GM12872 (cell line): ENCODE results near the gene SORBS1.

ENCODE experiments used
- CTCF ChIP-seq: IDR thresholded peaks from 3 replicates; pipeline ENCODE4 v1.5.1; 2011; ENCODE audit warnings: low read depth, mild to moderate bottlenecking, low read length, moderate library complexity; ENCODE audit not compliant: insufficient read depth

The SORBS1 gene

DNA sequence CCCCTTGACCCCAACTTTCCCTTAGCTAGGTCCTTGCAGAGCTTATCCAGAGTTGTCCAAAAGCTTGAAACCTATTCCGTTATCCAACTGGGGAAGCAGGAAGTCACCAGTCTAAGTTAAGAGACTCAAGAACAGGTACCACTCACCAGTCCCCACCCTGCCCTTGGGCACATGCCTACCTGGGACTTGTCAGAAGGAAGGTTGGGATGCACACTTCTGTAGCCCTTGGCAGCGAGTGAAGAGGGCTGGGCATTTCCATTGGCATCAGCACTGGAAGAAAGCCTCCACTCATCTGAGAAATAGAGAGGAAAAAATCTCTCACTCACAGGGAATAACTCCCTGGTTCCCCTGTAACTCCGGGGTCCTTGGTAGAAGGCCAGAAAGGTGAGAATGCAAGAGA is 139.4 kb downstream of the SORBS1 start:
- no peak for TF ChIP-seq CTCF

DNA sequence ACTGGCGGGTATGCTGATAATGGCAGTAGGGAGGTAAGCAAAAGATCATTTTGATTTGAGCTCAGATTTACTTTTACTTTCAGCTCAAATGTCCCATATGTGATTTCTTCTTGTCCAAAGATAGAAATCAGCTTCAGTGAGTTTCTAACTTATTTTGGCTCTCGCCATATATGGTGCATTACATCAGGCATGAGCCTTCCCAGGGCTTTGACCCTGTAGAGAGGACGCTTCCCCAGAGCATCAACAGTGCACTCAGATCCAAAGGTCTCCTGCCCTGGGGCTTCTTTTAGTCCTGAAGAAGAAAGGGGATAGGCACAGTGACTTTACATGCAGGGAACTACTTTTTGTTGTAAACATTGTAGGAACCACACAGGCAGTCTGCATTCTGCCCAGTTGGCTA is 141.8 kb downstream of the SORBS1 start:
- no peak for TF ChIP-seq CTCF

DNA sequence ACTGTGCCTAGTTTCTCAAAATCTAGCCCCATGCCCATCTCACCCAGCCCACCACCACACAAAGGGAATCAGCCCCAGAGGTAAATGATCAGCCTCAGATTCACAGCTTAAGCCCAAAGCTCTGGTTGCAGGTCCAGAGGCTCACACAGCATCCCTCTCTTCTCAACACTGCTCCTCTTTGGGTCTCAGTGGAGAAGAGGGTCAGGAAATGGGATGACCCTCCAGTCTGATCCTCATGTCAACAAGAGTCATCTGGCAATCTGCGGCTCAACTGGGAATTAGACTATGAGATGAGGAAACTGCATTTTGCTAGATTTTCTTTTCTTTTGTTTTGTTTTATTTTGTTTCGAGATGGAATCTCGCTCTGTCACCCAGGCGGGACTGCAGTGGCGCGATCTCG is 144.2 kb downstream of the SORBS1 start:
- TF ChIP-seq CTCF: no peak

GRCh38 chr10:95416270-95416669 is 144.9 kb downstream of the SORBS1 start:
- TF ChIP-seq CTCF: no peak

DNA sequence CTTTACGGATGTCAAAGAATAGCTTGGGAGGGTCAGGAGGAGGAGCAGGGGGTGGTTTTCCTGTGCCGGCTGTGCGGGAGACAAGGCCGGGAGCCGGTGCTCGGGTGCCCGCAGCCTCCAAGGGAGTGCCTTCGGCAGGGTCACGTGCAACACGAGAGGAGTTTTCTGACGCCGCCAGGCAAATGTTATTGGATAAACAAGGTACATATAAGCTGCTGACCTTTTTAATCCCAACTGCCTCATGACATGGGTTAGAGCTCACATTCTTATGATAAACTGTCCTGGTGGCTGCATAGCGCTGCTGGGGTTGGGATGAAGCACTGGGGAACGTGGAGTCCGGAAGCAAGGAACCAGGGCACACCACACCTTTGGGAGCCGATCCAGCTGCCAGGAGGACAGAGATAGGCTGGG is 145.5 kb downstream of the SORBS1 start:
- TF ChIP-seq CTCF: no peak

- TF ChIP-seq CTCF: no peak
Measured at GRCh38 chr10:95414844-95415485, 146.2 kb downstream of the SORBS1 start.

DNA sequence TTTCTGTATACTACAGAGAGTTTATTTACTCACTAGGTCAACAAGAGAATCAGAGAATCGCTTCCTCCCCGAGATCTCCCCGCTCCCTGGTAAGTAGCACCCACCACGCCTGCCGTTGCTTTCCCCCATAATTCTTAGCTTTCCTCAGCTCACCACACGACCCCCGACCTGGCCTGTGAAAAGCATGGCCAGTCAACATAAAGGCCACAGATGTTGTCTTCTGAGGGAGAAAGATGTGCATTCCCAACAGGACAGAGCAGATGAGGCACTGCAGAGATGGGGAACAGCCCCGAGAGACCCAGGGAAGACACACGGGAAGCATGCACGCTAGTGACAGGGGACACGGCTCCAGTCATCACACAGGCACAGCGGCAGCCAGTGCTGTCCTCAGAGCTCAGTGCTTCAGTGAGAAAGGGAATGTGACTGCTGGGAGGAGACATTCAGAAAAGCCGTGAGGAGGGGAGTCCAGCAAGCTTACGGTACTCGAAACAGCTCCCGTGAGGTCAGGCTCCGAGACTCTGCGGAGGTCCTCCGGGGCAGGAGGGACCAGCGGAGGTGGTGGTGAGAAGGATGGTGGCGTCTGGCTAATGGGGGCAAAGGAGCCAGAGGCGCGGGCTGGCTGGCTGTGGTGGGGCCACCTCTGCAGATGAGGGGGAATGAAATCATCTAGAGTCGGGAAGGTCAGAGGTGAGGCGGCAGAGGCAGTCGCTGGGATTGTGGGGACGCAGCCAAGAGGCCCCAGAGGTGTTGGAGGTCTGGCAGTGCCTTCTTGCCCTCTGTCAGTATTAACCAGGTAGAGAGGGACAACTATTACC is 146.9 kb downstream of the SORBS1 start:
- no peak for TF ChIP-seq CTCF
